GM18526 (cell line): ENCODE data around the gene ARID2.

Experiments used
- POLR2A ChIP-seq: IDR thresholded peaks from 3 replicates; pipeline ENCODE4 v1.6.1; 2011; ENCODE audit not compliant: insufficient read length; ENCODE audit errors: extremely low read depth

The ARID2 gene

GRCh38 chr12:45849289-45849688 lies 119.8 kb downstream of the ARID2 start:
- no peak for TF ChIP-seq POLR2A

GRCh38 chr12:45850302-45850701 lies 120.8 kb downstream of the ARID2 start:
- TF ChIP-seq POLR2A, result no peak

- TF ChIP-seq POLR2A, result no peak
These were observed 123.0 kb downstream of the ARID2 start for GRCh38 chr12:45852508-45852907.

- no peak for TF ChIP-seq POLR2A
These were observed 124.0 kb downstream of the ARID2 start for GRCh38 chr12:45853550-45853949.

GRCh38 chr12:45863332-45863731 lies 133.8 kb downstream of the ARID2 start:
- TF ChIP-seq POLR2A, result no peak

- TF ChIP-seq POLR2A, result no peak
These were observed 136.8 kb downstream of the ARID2 start for GRCh38 chr12:45866299-45866698.

GRCh38 chr12:45872446-45872845 lies 142.9 kb downstream of the ARID2 start:
- no peak for TF ChIP-seq POLR2A

GRCh38 chr12:45877069-45877468 lies 147.6 kb downstream of the ARID2 start:
- no peak for TF ChIP-seq POLR2A

GRCh38 chr12:45878630-45879255 lies 149.2 kb downstream of the ARID2 start:
- no peak for TF ChIP-seq POLR2A

- TF ChIP-seq POLR2A, result no peak
These were observed 149.9 kb downstream of the ARID2 start for GRCh38 chr12:45879363-45879895.

GRCh38 chr12:45880533-45880932 lies 151.0 kb downstream of the ARID2 start:
- no peak for TF ChIP-seq POLR2A

GRCh38 chr12:45883187-45883586 lies 153.7 kb downstream of the ARID2 start:
- no peak for TF ChIP-seq POLR2A

GRCh38 chr12:45886685-45887084 lies 157.2 kb downstream of the ARID2 start:
- TF ChIP-seq POLR2A, result no peak

- TF ChIP-seq POLR2A, result no peak
These were observed 158.0 kb downstream of the ARID2 start for GRCh38 chr12:45887544-45887943.

- no peak for TF ChIP-seq POLR2A
These were observed 160.8 kb downstream of the ARID2 start for GRCh38 chr12:45890276-45890675.

- TF ChIP-seq POLR2A, result no peak
These were observed 163.7 kb downstream of the ARID2 start for GRCh38 chr12:45893240-45893639.

GRCh38 chr12:45895961-45896360 lies 166.5 kb downstream of the ARID2 start:
- no peak for TF ChIP-seq POLR2A
